Mesendoderm (in vitro differentiated cells): ENCODE data around the gene KCNAB2.

ENCODE experiments used
- DNase-seq: peaks from one replicate; pipeline ENCODE4 v3.0.0; 2013
- H2AK5ac ChIP-seq: 2 replicates; pipeline ENCODE4 v1.6.1; 2013; ENCODE audit warnings: low read length, inconsistent platforms
- H2BK120ac ChIP-seq: 2 replicates; pipeline ENCODE4 v1.6.1; 2013; ENCODE audit warnings: low read depth, mild to moderate bottlenecking, low read length, moderate library complexity, mixed read lengths
- H2BK15ac ChIP-seq: replicated peaks from 2 replicates; pipeline ENCODE4 v1.6.1; 2013; ENCODE audit warnings: low read depth, mild to moderate bottlenecking, moderate library complexity
- H2BK5ac ChIP-seq: 2 replicates; pipeline ENCODE4 v1.6.1; 2013; ENCODE audit warnings: low read length, inconsistent platforms
- H3K18ac ChIP-seq: 2 replicates; pipeline ENCODE4 v1.6.1; 2013; ENCODE audit warnings: mild to moderate bottlenecking, low read length, mixed read lengths
- H3K23ac ChIP-seq: one replicate; pipeline ENCODE4 v1.6.1; 2013; ENCODE audit warnings: low read length
- H3K27ac ChIP-seq: 2 replicates; pipeline ENCODE4 v1.5.1; 2013; ENCODE audit warnings: low read depth, mild to moderate bottlenecking, inconsistent platforms, low read length, moderate library complexity
- H3K27me3 ChIP-seq: 2 replicates; pipeline ENCODE4 v1.6.1; 2013; ENCODE audit warnings: low read length, control low read depth, mild to moderate bottlenecking, inconsistent platforms; ENCODE audit not compliant: insufficient read depth, poor library complexity
- H3K36me3 ChIP-seq: 2 replicates; pipeline ENCODE4 v1.6.1; 2013; ENCODE audit warnings: low read length, inconsistent platforms; ENCODE audit not compliant: control insufficient read depth, insufficient read depth
- H3K4ac ChIP-seq: one replicate; pipeline ENCODE4 v1.6.1; 2013; ENCODE audit warnings: low read depth, mild to moderate bottlenecking, low read length, moderate library complexity
- H3K4me1 ChIP-seq: 2 replicates; pipeline ENCODE4 v1.6.1; 2013; ENCODE audit warnings: low read depth, low read length, inconsistent platforms; ENCODE audit not compliant: control insufficient read depth
- H3K4me2 ChIP-seq: 2 replicates; pipeline ENCODE4 v1.6.1; 2013; ENCODE audit warnings: low read length
- H3K4me3 ChIP-seq: 2 replicates; pipeline ENCODE4 v1.5.1; 2013; ENCODE audit warnings: mild to moderate bottlenecking, low read length
- H3K56ac ChIP-seq: one replicate; pipeline ENCODE4 v1.6.1; 2013; ENCODE audit warnings: low read length
- H3K79me1 ChIP-seq: 2 replicates; pipeline ENCODE4 v1.6.1; 2013; ENCODE audit warnings: low read length, inconsistent platforms
- H3K79me2 ChIP-seq: 2 replicates; pipeline ENCODE4 v1.6.1; 2013; ENCODE audit warnings: mild to moderate bottlenecking, low read length; ENCODE audit not compliant: control insufficient read depth, insufficient read depth
- H3K9ac ChIP-seq: 2 replicates; pipeline ENCODE4 v1.6.1; 2013; ENCODE audit warnings: low read length, inconsistent platforms
- H4K5ac ChIP-seq: one replicate; pipeline ENCODE4 v1.6.1; 2013; ENCODE audit warnings: low read length
- H4K8ac ChIP-seq: one replicate; pipeline ENCODE4 v1.6.1; 2013; ENCODE audit warnings: low read depth, mild to moderate bottlenecking, control low read depth, low read length, moderate library complexity
- WGBS: extraction: QIAGEN DNeasy Blood & Tissue Kit; methylation state at CpG from one replicate; pipeline ENCODE4 v1.1.7; 2013; ENCODE audit warnings: low lambda C conversion rate, missing lambda C conversion rate; ENCODE audit not compliant: insufficient coverage; ENCODE audit errors: extremely low coverage; 5-methylcytosine and 5-hydroxymethylcytosine counted together

The KCNAB2 gene

GRCh38 chr1:6035719-6036118 lies 10.0 kb upstream of the KCNAB2 start:
- Histone ChIP-seq H3K4ac (no peak overlapping the region), H4K5ac (no peak overlapping the region), H3K4me2 (no peak overlapping the region), H2BK120ac (no peak overlapping the region), H3K4me1 (peaks cover 7% of the 10 kb centered on the region), H3K23ac (no peak overlapping the region), H3K4me3 (no peak overlapping the region), H3K27me3 (no peaks in the 10 kb centered on the region), H2BK15ac (no peak overlapping the region), H3K79me1 (no peaks in the 10 kb centered on the region), H3K56ac (no peak overlapping the region), H3K79me2 (no peaks in the 10 kb centered on the region), H3K27ac (no peak overlapping the region), H3K9ac (no peak overlapping the region), H3K18ac (no peak overlapping the region), H2BK5ac (no peak overlapping the region), H2AK5ac (no peak overlapping the region), H3K36me3 (no peaks in the 10 kb centered on the region), H4K8ac (no peak overlapping the region)
- DNase-seq: no peak
- WGBS: no CpG with 5 or more reads among the region's 12 CpGs

- H3K4ac ChIP-seq: no peak overlapping the region
- no peak overlapping the region for H2AK5ac ChIP-seq
- H3K4me2 ChIP-seq: no peak overlapping the region
- peak; percentile 44 for DNase-seq
- H3K79me1 ChIP-seq: no peaks in the 10 kb centered on the region
- H3K4me3 ChIP-seq: no peak overlapping the region
- no peak overlapping the region for H2BK15ac ChIP-seq
- H3K18ac ChIP-seq: no peak overlapping the region
- H3K23ac ChIP-seq: no peak overlapping the region
- peak overlapping the region; percentile 17 for H3K56ac ChIP-seq
- H3K79me2 ChIP-seq: no peaks in the 10 kb centered on the region
- no peak overlapping the region for H3K27ac ChIP-seq
- H2BK5ac ChIP-seq: no peak overlapping the region
- no peak overlapping the region for H2BK120ac ChIP-seq
- H3K9ac ChIP-seq: no peak overlapping the region
- no peaks in the 10 kb centered on the region for H3K27me3 ChIP-seq
- H3K4me1 ChIP-seq: peaks cover 7% of the 10 kb centered on the region
- no peak overlapping the region for H4K5ac ChIP-seq
- no peaks in the 10 kb centered on the region for H3K36me3 ChIP-seq
- H4K8ac ChIP-seq: no peak overlapping the region
- WGBS: no CpG with 5 or more reads among the region's 9 CpGs
Observed at GRCh38 chr1:6037338-6037762, 8.3 kb upstream of the KCNAB2 start.

GRCh38 chr1:6038603-6039002 lies 7.1 kb upstream of the KCNAB2 start:
- H3K4ac ChIP-seq: no peak overlapping the region
- H3K4me2 ChIP-seq: no peak overlapping the region
- no CpG with 5 or more reads among the region's 7 CpGs for WGBS
- H3K79me2 ChIP-seq: no peaks in the 10 kb centered on the region
- no peaks in the 10 kb centered on the region for H3K36me3 ChIP-seq
- H4K8ac ChIP-seq: no peak overlapping the region
- H3K27me3 ChIP-seq: no peaks in the 10 kb centered on the region
- H2AK5ac ChIP-seq: no peak overlapping the region
- no peak for DNase-seq
- H3K27ac ChIP-seq: no peak overlapping the region
- no peak overlapping the region for H3K56ac ChIP-seq
- no peak overlapping the region for H2BK5ac ChIP-seq
- H3K79me1 ChIP-seq: no peaks in the 10 kb centered on the region
- no peak overlapping the region for H2BK15ac ChIP-seq
- no peak overlapping the region for H3K18ac ChIP-seq
- peaks cover 7% of the 10 kb centered on the region for H3K4me1 ChIP-seq
- H3K4me3 ChIP-seq: no peak overlapping the region
- H3K9ac ChIP-seq: no peak overlapping the region
- no peak overlapping the region for H4K5ac ChIP-seq
- no peak overlapping the region for H3K23ac ChIP-seq
- no peak overlapping the region for H2BK120ac ChIP-seq

GRCh38 chr1:6039031-6039430 lies 6.7 kb upstream of the KCNAB2 start:
- H3K4ac ChIP-seq: no peak overlapping the region
- no peak overlapping the region for H3K18ac ChIP-seq
- H3K27me3 ChIP-seq: no peaks in the 10 kb centered on the region
- H3K79me1 ChIP-seq: no peaks in the 10 kb centered on the region
- no peak overlapping the region for H4K8ac ChIP-seq
- no peaks in the 10 kb centered on the region for H3K36me3 ChIP-seq
- H3K56ac ChIP-seq: no peak overlapping the region
- H2BK15ac ChIP-seq: no peak overlapping the region
- DNase-seq: no peak
- H4K5ac ChIP-seq: no peak overlapping the region
- no CpG with 5 or more reads among the region's 15 CpGs for WGBS
- H2BK5ac ChIP-seq: no peak overlapping the region
- H2AK5ac ChIP-seq: no peak overlapping the region
- H3K4me3 ChIP-seq: no peak overlapping the region
- H3K4me1 ChIP-seq: peaks cover 7% of the 10 kb centered on the region
- no peaks in the 10 kb centered on the region for H3K79me2 ChIP-seq
- no peak overlapping the region for H3K9ac ChIP-seq
- no peak overlapping the region for H3K23ac ChIP-seq
- no peak overlapping the region for H3K27ac ChIP-seq
- H3K4me2 ChIP-seq: no peak overlapping the region
- H2BK120ac ChIP-seq: no peak overlapping the region

- Histone ChIP-seq H3K27me3 (no peaks in the 10 kb centered on the region), H3K4me3 (no peak overlapping the region), H3K4me2 (no peak overlapping the region), H3K79me2 (no peaks in the 10 kb centered on the region), H3K23ac (no peak overlapping the region), H3K36me3 (no peaks in the 10 kb centered on the region), H3K18ac (no peak overlapping the region), H2BK120ac (no peak overlapping the region), H3K56ac (no peak overlapping the region), H2BK15ac (no peak overlapping the region), H3K27ac (no peak overlapping the region), H3K79me1 (no peaks in the 10 kb centered on the region), H3K9ac (no peak overlapping the region), H2AK5ac (no peak overlapping the region), H3K4ac (no peak overlapping the region), H4K5ac (no peak overlapping the region), H2BK5ac (no peak overlapping the region), H3K4me1 (peaks cover 7% of the 10 kb centered on the region), H4K8ac (no peak overlapping the region)
- no peak for DNase-seq
- no CpG with 5 or more reads among the region's 15 CpGs for WGBS
Observed at GRCh38 chr1:6040444-6040843, 5.2 kb upstream of the KCNAB2 start.

GRCh38 chr1:6040861-6041415 lies 4.8 kb upstream of the KCNAB2 start:
- no peak overlapping the region for H3K4me3 ChIP-seq
- H3K56ac ChIP-seq: no peak overlapping the region
- H3K36me3 ChIP-seq: no peaks in the 10 kb centered on the region
- H3K27ac ChIP-seq: no peak overlapping the region
- H3K79me2 ChIP-seq: no peaks in the 10 kb centered on the region
- no peak overlapping the region for H3K4me2 ChIP-seq
- DNase-seq: no peak
- no peak overlapping the region for H3K23ac ChIP-seq
- no peak overlapping the region for H4K5ac ChIP-seq
- no peak overlapping the region for H2BK15ac ChIP-seq
- WGBS: no CpG with 5 or more reads among the region's 22 CpGs
- H2BK120ac ChIP-seq: no peak overlapping the region
- no peaks in the 10 kb centered on the region for H3K79me1 ChIP-seq
- H3K18ac ChIP-seq: no peak overlapping the region
- peaks cover 7% of the 10 kb centered on the region for H3K4me1 ChIP-seq
- no peaks in the 10 kb centered on the region for H3K27me3 ChIP-seq
- H4K8ac ChIP-seq: no peak overlapping the region
- no peak overlapping the region for H3K9ac ChIP-seq
- H2BK5ac ChIP-seq: no peak overlapping the region
- H2AK5ac ChIP-seq: no peak overlapping the region
- H3K4ac ChIP-seq: no peak overlapping the region
